HCT116 (cell line): ENCODE measurements around the gene SCAI. TPM values are rescaled to one million over a fixed set of nuclear protein-coding genes. Genes with fewer than 3 reads are reported as not detected.
A peak's percentile ranks its signal among the peaks of the same experiment; 100 is the strongest.

Experiments
- ATAC-seq: fragments of 200-7000 bp; cut with Tn5 transposase; 2 replicates; pipeline ENCODE4 v1.9.1; 2020; ENCODE audit warnings: mild to moderate bottlenecking, moderate library complexity
- BruUV-seq: library from RNA; stranded (reverse); fragments of 400-500 nt; replicated peaks from 2 replicates; lab custom pipeline; 2021; lab: Mats Ljungman, UMichigan
- CTCF ChIA-PET: fragments of 300-600 bp; sonication (Branson Sonifier 250); formaldehyde crosslinking; loops from one replicate; lab custom pipeline; 2021; ENCODE audit warnings: antibody characterized with exemption; lab: Charles Lee
- POLR2A ChIA-PET: fragments of 300-600, 350-600 bp; sonication (Branson Sonifier 250); formaldehyde crosslinking; loops from one replicate; lab custom pipeline; 2021; ENCODE audit warnings: antibody characterized with exemption; lab: Charles Lee
- RAD21 ChIA-PET, 2 experiments: fragments of 300-600 bp; sonication (Branson Sonifier 250); formaldehyde crosslinking; loops; one replicate each; lab custom pipeline; 2023; ENCODE audit warnings: low total read pairs in 2 of 2; ENCODE audit not compliant: uncharacterized antibody in 2 of 2, unreplicated experiment in 2 of 2, low non-redundant PET in 1 of 2; lab: Charles Lee
- DNase-seq: peaks from one replicate; pipeline ENCODE4 v3.0.0-alpha.2; 2010; ENCODE audit warnings: low read depth, low spot score
- H2AFZ ChIP-seq: fragments of 200-600 bp; shearing (Covaris generic), sonication (generic); 2 replicates; pipeline ENCODE4 v1.6.1; 2017; ENCODE audit warnings: low read depth, mixed run types, mixed read lengths, antibody characterized with exemption, low read length; ENCODE audit not compliant: poor library complexity, severe bottlenecking
- H3K27ac ChIP-seq: 2 replicates; pipeline ENCODE4 v1.5.1; 2012; ENCODE audit warnings: low read depth, low read length
- H3K27me3 ChIP-seq: fragments of 200-600 bp; sonication (generic); 2 replicates; pipeline ENCODE4 v1.6.1; 2016; ENCODE audit warnings: mixed run types, low read length, mixed read lengths; ENCODE audit not compliant: insufficient read depth
- H3K36me3 ChIP-seq, 2 experiments: fragments of 200-500 bp in 1 of 2; fragments of 200-600 bp in 1 of 2; sonication (Bioruptor generic) in 1 of 2; sonication (generic) in 1 of 2; 2 replicates each; pipeline versions ENCODE4 v1.5.1 to v1.6.1; 2014 to 2016; ENCODE audit warnings: low read length in 2 of 2, inconsistent platforms in 1 of 2, mixed read lengths in 1 of 2, mixed run types in 1 of 2; ENCODE audit not compliant: insufficient read depth in 2 of 2, control insufficient read depth in 1 of 2
- H3K4me1 ChIP-seq, 2 experiments: fragments of 200-600 bp in 1 of 2; sonication (generic) in 1 of 2; 2 replicates each; pipeline versions ENCODE4 v1.5.1 to v1.6.1; 2012 to 2017; ENCODE audit warnings: low read length in 2 of 2, inconsistent platforms in 1 of 2, mild to moderate bottlenecking in 1 of 2, mixed read lengths in 1 of 2, mixed run types in 1 of 2, moderate library complexity in 1 of 2; ENCODE audit not compliant: insufficient read depth in 2 of 2, control insufficient read depth in 1 of 2
- H3K4me2 ChIP-seq: fragments of 200-600 bp; sonication (generic); 2 replicates; pipeline ENCODE4 v1.6.1; 2017; ENCODE audit warnings: mixed run types, low read length, mixed read lengths
- H3K4me3 ChIP-seq, 2 experiments: fragments of 200-600 bp in 1 of 2; sonication (generic) in 1 of 2; replicated peaks in 1 of 2; 2 replicates each; pipeline ENCODE4 v1.5.1; 2011 to 2016; ENCODE audit warnings: low read length in 2 of 2, control low read depth in 1 of 2, low read depth in 1 of 2, mild to moderate bottlenecking in 1 of 2, mixed read lengths in 1 of 2, mixed run types in 1 of 2
- H3K79me2 ChIP-seq: fragments of 200-600 bp; sonication (generic); 2 replicates; pipeline ENCODE4 v1.6.1; 2017; ENCODE audit warnings: mild to moderate bottlenecking, mixed run types, low read length, moderate library complexity, mixed read lengths; ENCODE audit not compliant: insufficient read depth
- H3K9ac ChIP-seq: fragments of 200-600 bp; sonication (generic); 2 replicates; pipeline ENCODE4 v1.6.1; 2016; ENCODE audit warnings: low read length, mixed read lengths
- H3K9me2 ChIP-seq: fragments of 200-600 bp; sonication (generic), shearing (Covaris generic); 2 replicates; pipeline ENCODE4 v1.6.1; 2017; ENCODE audit warnings: mixed run types, mild to moderate bottlenecking, moderate library complexity; ENCODE audit not compliant: insufficient read depth
- H3K9me3 ChIP-seq, 2 experiments: fragments of 200-500 bp in 1 of 2; fragments of 200-600 bp in 1 of 2; sonication (Bioruptor generic) in 1 of 2; sonication (generic) in 1 of 2; 2 replicates each; pipeline ENCODE4 v1.6.1; 2014 to 2017; ENCODE audit warnings: low read length in 2 of 2, mixed read lengths in 2 of 2, inconsistent platforms in 1 of 2, low read depth in 1 of 2, mild to moderate bottlenecking in 1 of 2, mixed run types in 1 of 2, moderate library complexity in 1 of 2; ENCODE audit not compliant: control insufficient read depth in 1 of 2, insufficient read depth in 1 of 2
- H4K20me1 ChIP-seq: fragments of 200-600 bp; sonication (generic), shearing (Covaris generic); 2 replicates; pipeline ENCODE4 v1.6.1; 2017; ENCODE audit warnings: mixed run types, mild to moderate bottlenecking, moderate library complexity; ENCODE audit not compliant: insufficient read depth
- CEBPB ChIP-seq: IDR thresholded peaks from 2 replicates; pipeline ENCODE4 v1.6.1; 2012; ENCODE audit warnings: low read depth
- EZH2 ChIP-seq: fragments of 200-600 bp; sonication (generic); IDR thresholded peaks from 2 replicates; pipeline ENCODE4 v1.6.1; 2017; ENCODE audit warnings: antibody characterized with exemption, mixed run types
- EZH2phosphoT487 ChIP-seq: fragments of 200-600 bp; IDR thresholded peaks from 2 replicates; pipeline ENCODE4 v1.6.1; 2018; ENCODE audit warnings: antibody characterized with exemption, borderline replicate concordance
- FOSL1 ChIP-seq: IDR thresholded peaks from 2 replicates; pipeline ENCODE4 v1.6.1; 2012; ENCODE audit warnings: low read depth
- JUND ChIP-seq: IDR thresholded peaks from 2 replicates; pipeline ENCODE4 v1.6.1; 2012
- POLR2A ChIP-seq: IDR thresholded peaks from 2 replicates; pipeline ENCODE4 v1.7.0; 2011; ENCODE audit warnings: borderline replicate concordance; ENCODE audit not compliant: insufficient read depth, insufficient read length; ENCODE audit errors: extremely low read depth
- POLR2AphosphoS5 ChIP-seq: IDR thresholded peaks from 2 replicates; pipeline ENCODE4 v1.6.1; 2011; ENCODE audit warnings: mild to moderate bottlenecking, low read depth, low read length, moderate library complexity
- SP1 ChIP-seq: IDR thresholded peaks from 2 replicates; pipeline ENCODE4 v1.6.1; 2012; ENCODE audit warnings: low read depth
- SRF ChIP-seq: IDR thresholded peaks from 2 replicates; pipeline ENCODE4 v1.6.1; 2012; ENCODE audit warnings: low read depth
- TCF7L2 ChIP-seq: IDR thresholded peaks from 2 replicates; pipeline ENCODE4 v1.7.0; 2011; ENCODE audit warnings: borderline replicate concordance, inconsistent platforms; ENCODE audit not compliant: insufficient read depth, insufficient read length; ENCODE audit errors: extremely low read depth
- YY1 ChIP-seq: IDR thresholded peaks from 2 replicates; pipeline ENCODE4 v1.6.1; 2011; ENCODE audit warnings: low read length, low read depth, moderate library complexity, mild to moderate bottlenecking; ENCODE audit not compliant: insufficient replicate concordance; ENCODE audit errors: extremely low read depth
- ZFX ChIP-seq: fragments of 450-650 bp; IDR thresholded peaks from 2 replicates; pipeline ENCODE4 v1.6.1; 2017
- ZNF274 ChIP-seq: fragments of 200-500 bp; sonication (Bioruptor generic); IDR thresholded peaks from 2 replicates; pipeline ENCODE4 v1.6.1; 2014; ENCODE audit warnings: mild to moderate bottlenecking, low read depth, low read length, inconsistent platforms
- intact Hi-C: fragments of 100-400 bp; cut with micrococcal nuclease; formaldehyde crosslinking; loops from 2 replicates; pipeline ENCODE4 v1.10.0; 2022
- total RNA-seq: library from RNA; stranded (reverse); gene quantifications from one replicate; pipeline ENCODE4 v1.2.1, GENCODE V29; 2021; ENCODE audit not compliant: unreplicated experiment
- TF ChIP-seq, protein P1 (sequence below): IDR thresholded peaks from 2 replicates; pipeline ENCODE4 v1.6.1; 2012
- TF ChIP-seq, protein P2 (sequence below): IDR thresholded peaks from 2 replicates; pipeline ENCODE4 v1.6.1; 2012; ENCODE audit warnings: low read depth
- TF ChIP-seq, protein P3 (sequence below): IDR thresholded peaks from 2 replicates; pipeline ENCODE4 v1.6.1; 2012
- TF ChIP-seq, protein P4 (sequence below), 3 experiments: fragments of 200-600 bp in 1 of 3; sonication (generic) in 1 of 3; IDR thresholded peaks in 2 of 3; conservative IDR thresholded peaks in 1 of 3; 2 replicates each; pipeline ENCODE4 v1.5.1; 2012 to 2017; ENCODE audit warnings: low read depth in 2 of 3, low read length in 2 of 3, antibody characterized with exemption in 1 of 3, borderline replicate concordance in 1 of 3, control low read depth in 1 of 3, mild to moderate bottlenecking in 1 of 3, mixed read lengths in 1 of 3, mixed run types in 1 of 3, moderate library complexity in 1 of 3; ENCODE audit not compliant: insufficient read depth in 1 of 3
- TF ChIP-seq, protein P5 (sequence below): IDR thresholded peaks from 2 replicates; pipeline ENCODE4 v1.6.1; 2011; ENCODE audit warnings: mild to moderate bottlenecking, low read length, moderate library complexity; ENCODE audit not compliant: insufficient replicate concordance; ENCODE audit errors: extremely low read depth

The SCAI gene
- total RNA-seq, 1 experiment from 2014 or later: 14.0 TPM

DNA sequence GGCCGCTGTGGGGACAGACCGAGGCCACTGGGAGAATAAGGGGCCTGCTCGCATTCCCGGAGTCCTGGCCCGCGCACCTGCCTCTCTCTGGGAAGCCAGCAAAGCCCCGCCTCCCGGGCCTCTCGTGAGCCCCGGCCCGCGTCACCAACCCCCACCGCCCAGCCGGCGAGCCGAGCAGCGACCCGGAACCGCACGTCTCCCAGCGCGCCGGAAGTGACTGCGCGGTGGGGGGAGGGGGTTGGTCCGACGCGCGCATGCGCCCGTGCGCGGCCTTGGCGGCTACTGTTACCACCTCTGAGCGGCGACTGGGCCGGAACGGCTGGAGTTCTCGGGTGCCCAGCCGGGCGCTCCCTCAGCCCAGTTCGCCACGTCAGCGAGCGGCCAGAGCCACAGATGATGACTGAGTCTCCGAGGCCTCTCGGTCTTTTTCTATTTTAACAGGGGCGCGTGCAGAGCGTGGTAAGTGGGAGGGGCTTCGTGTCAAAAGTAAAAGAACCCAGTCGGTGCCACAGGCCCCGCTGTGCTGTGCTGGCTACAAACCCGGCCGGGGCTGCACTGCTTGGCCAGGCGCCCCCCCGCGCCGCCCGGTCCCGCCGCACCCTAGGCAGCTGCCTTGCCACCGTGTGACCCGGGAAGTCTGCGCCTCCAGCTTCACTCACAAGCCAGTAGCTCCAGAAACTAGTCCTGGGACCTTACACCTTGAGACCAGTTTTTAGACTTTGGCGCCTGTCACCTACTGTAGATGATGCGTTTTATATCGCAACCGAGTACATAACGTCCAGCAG lies 202.2 kb downstream of the SCAI start, which contains the start of gene GOLGA1:
GOLGA1 (minus strand) TSS at position 190 of the 785 bp plus-strand sequence. CDS start 2,372 bp downstream, outside the sequence.
- BruUV-seq: TSS peak; percentile 69
- TF ChIP-seq YY1 (peak; percentile 66), TCF7L2 (peak; percentile 12), ZFX (peak; percentile 95), JUND (no peak), POLR2A (peak; percentile 55), SRF (peak; percentile 90), POLR2AphosphoS5 (peak; percentile 96), CEBPB (no peak), SP1 (peak; percentile 72), FOSL1 (no peak), EZH2phosphoT487 (no peak), ZNF274 (no peak), EZH2 (no peak)
- TF ChIP-seq, protein P1, sequence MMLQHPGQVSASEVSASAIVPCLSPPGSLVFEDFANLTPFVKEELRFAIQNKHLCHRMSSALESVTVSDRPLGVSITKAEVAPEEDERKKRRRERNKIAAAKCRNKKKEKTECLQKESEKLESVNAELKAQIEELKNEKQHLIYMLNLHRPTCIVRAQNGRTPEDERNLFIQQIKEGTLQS: no peak
- TF ChIP-seq, protein P2, sequence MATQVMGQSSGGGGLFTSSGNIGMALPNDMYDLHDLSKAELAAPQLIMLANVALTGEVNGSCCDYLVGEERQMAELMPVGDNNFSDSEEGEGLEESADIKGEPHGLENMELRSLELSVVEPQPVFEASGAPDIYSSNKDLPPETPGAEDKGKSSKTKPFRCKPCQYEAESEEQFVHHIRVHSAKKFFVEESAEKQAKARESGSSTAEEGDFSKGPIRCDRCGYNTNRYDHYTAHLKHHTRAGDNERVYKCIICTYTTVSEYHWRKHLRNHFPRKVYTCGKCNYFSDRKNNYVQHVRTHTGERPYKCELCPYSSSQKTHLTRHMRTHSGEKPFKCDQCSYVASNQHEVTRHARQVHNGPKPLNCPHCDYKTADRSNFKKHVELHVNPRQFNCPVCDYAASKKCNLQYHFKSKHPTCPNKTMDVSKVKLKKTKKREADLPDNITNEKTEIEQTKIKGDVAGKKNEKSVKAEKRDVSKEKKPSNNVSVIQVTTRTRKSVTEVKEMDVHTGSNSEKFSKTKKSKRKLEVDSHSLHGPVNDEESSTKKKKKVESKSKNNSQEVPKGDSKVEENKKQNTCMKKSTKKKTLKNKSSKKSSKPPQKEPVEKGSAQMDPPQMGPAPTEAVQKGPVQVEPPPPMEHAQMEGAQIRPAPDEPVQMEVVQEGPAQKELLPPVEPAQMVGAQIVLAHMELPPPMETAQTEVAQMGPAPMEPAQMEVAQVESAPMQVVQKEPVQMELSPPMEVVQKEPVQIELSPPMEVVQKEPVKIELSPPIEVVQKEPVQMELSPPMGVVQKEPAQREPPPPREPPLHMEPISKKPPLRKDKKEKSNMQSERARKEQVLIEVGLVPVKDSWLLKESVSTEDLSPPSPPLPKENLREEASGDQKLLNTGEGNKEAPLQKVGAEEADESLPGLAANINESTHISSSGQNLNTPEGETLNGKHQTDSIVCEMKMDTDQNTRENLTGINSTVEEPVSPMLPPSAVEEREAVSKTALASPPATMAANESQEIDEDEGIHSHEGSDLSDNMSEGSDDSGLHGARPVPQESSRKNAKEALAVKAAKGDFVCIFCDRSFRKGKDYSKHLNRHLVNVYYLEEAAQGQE: no peak
- TF ChIP-seq, protein P3, sequence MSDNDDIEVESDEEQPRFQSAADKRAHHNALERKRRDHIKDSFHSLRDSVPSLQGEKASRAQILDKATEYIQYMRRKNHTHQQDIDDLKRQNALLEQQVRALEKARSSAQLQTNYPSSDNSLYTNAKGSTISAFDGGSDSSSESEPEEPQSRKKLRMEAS: peak; percentile 88
- TF ChIP-seq, protein P4, sequence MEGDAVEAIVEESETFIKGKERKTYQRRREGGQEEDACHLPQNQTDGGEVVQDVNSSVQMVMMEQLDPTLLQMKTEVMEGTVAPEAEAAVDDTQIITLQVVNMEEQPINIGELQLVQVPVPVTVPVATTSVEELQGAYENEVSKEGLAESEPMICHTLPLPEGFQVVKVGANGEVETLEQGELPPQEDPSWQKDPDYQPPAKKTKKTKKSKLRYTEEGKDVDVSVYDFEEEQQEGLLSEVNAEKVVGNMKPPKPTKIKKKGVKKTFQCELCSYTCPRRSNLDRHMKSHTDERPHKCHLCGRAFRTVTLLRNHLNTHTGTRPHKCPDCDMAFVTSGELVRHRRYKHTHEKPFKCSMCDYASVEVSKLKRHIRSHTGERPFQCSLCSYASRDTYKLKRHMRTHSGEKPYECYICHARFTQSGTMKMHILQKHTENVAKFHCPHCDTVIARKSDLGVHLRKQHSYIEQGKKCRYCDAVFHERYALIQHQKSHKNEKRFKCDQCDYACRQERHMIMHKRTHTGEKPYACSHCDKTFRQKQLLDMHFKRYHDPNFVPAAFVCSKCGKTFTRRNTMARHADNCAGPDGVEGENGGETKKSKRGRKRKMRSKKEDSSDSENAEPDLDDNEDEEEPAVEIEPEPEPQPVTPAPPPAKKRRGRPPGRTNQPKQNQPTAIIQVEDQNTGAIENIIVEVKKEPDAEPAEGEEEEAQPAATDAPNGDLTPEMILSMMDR (IDR thresholded peaks at IDR 0.05 in 2 of 3, conservative IDR thresholded peaks at IDR 0.05 in 1 of 3; ENCODE audit: borderline replicate concordance in 1 of 3, insufficient read depth in 1 of 3, low read depth in 2 of 3, low read length in 2 of 3): no peak
- TF ChIP-seq, protein P5, sequence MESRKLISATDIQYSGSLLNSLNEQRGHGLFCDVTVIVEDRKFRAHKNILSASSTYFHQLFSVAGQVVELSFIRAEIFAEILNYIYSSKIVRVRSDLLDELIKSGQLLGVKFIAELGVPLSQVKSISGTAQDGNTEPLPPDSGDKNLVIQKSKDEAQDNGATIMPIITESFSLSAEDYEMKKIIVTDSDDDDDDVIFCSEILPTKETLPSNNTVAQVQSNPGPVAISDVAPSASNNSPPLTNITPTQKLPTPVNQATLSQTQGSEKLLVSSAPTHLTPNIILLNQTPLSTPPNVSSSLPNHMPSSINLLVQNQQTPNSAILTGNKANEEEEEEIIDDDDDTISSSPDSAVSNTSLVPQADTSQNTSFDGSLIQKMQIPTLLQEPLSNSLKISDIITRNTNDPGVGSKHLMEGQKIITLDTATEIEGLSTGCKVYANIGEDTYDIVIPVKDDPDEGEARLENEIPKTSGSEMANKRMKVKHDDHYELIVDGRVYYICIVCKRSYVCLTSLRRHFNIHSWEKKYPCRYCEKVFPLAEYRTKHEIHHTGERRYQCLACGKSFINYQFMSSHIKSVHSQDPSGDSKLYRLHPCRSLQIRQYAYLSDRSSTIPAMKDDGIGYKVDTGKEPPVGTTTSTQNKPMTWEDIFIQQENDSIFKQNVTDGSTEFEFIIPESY: no peak

More for the DNA sequence above, 202.2 kb downstream of the SCAI start, which contains the start of gene GOLGA1:
- Histone ChIP-seq H3K4me1 (peaks cover 9 to 15% of the 10 kb centered on the region in 2 experiments; a peak in 3 of 4 replicates), H4K20me1 (no peaks in the 10 kb centered on the region), H3K9ac (peak within 1 kb of the TSS; percentile 85), H2AFZ (no peak within 1 kb of the TSS), H3K36me3 (peaks cover 0 to 2% of the 10 kb centered on the region in 2 experiments; a peak in 1 of 4 replicates), H3K4me3 (peak within 1 kb of the TSS; percentile 73 to 88), H3K79me2 (0 out of 2 replicates have a peak, but pooled peaks cover 7% of the 10 kb centered on the region), H3K27me3 (no peaks in the 10 kb centered on the region), H3K27ac (peak within 1 kb of the TSS; percentile 83), H3K9me3 (no peaks in the 10 kb centered on the region), H3K4me2 (peak within 1 kb of the TSS; percentile 88), H3K9me2 (no peaks in the 10 kb centered on the region)
- RAD21 ChIA-PET: no interaction called here
- intact Hi-C loops: no loop called here
- POLR2A ChIA-PET: no interaction called here
- ATAC-seq (peak; percentile 88), DNase-seq (peak; percentile 80)
- CTCF ChIA-PET: interaction anchor here (0.6 kb wide), 1 partner anchor 442 kb away, joined by 3 read pairs; no protein-coding TSS in a partner anchor
